ENCODE measurements around the gene PGGT1B.
A peak's percentile ranks its signal among the peaks of the same experiment; 100 is the strongest.

The PGGT1B gene

GRCh38 chr5:115297031-115297430, 34.4 kb upstream of the PGGT1B start:
- TF ChIP-seq MAX (IDR thresholded peaks at IDR 0.05) (no peak), REST (IDR thresholded peaks at IDR 0.05; ENCODE audit: low read depth) (no peak), ZBTB7A (IDR thresholded peaks at IDR 0.05; ENCODE audit: low read depth) (no peak), CEBPB (IDR thresholded peaks at IDR 0.05) (no peak), FOXM1 (IDR thresholded peaks at IDR 0.05; ENCODE audit: borderline replicate concordance, low read depth) (no peak), TEAD4 (IDR thresholded peaks at IDR 0.05) (no peak), USF1 (IDR thresholded peaks at IDR 0.05) (no peak), EGR1 (IDR thresholded peaks at IDR 0.05) (no peak), YY1 (IDR thresholded peaks at IDR 0.05; ENCODE audit: low read depth) (no peak), CREB1 (IDR thresholded peaks at IDR 0.05; ENCODE audit: low read depth) (no peak), TCF12 (IDR thresholded peaks at IDR 0.05; ENCODE audit: low read depth) (no peak), EP300 (IDR thresholded peaks at IDR 0.05; ENCODE audit: borderline replicate concordance) (no peak), TAF1 (IDR thresholded peaks at IDR 0.05; ENCODE audit: low read depth) (no peak), NFIC (IDR thresholded peaks at IDR 0.05) (no peak), RAD21 (IDR thresholded peaks at IDR 0.05; ENCODE audit: low read depth) (no peak)

- TF ChIP-seq ZBTB7A (IDR thresholded peaks at IDR 0.05; ENCODE audit: low read depth) = no peak
- no peak for TF ChIP-seq CREB1 (IDR thresholded peaks at IDR 0.05; ENCODE audit: low read depth)
- TF ChIP-seq EP300 (IDR thresholded peaks at IDR 0.05; ENCODE audit: borderline replicate concordance) = 0 out of 2 replicates have a peak, but pooled peaks have one; percentile 17
- no peak for TF ChIP-seq EGR1 (IDR thresholded peaks at IDR 0.05)
- TF ChIP-seq MAX (IDR thresholded peaks at IDR 0.05) = peak; percentile 88
- TF ChIP-seq YY1 (IDR thresholded peaks at IDR 0.05; ENCODE audit: low read depth) = peak; percentile 86
- no peak for TF ChIP-seq TCF12 (IDR thresholded peaks at IDR 0.05; ENCODE audit: low read depth)
- no peak for TF ChIP-seq NFIC (IDR thresholded peaks at IDR 0.05)
- TF ChIP-seq CEBPB (IDR thresholded peaks at IDR 0.05) = no peak
- TF ChIP-seq TAF1 (IDR thresholded peaks at IDR 0.05; ENCODE audit: low read depth) = peak; percentile 73
- TF ChIP-seq RAD21 (IDR thresholded peaks at IDR 0.05; ENCODE audit: low read depth) = no peak
- no peak for TF ChIP-seq TEAD4 (IDR thresholded peaks at IDR 0.05)
- no peak for TF ChIP-seq REST (IDR thresholded peaks at IDR 0.05; ENCODE audit: low read depth)
- TF ChIP-seq FOXM1 (IDR thresholded peaks at IDR 0.05; ENCODE audit: borderline replicate concordance, low read depth) = no peak
- TF ChIP-seq USF1 (IDR thresholded peaks at IDR 0.05) = no peak
Measured at GRCh38 chr5:115296124-115297022, 33.7 kb upstream of the PGGT1B start, which contains the start of gene CCDC112. Gene CCDC112, minus strand, starts transcription at chr5:115296654. Its CDS starts 111 bp downstream, at chr5:115296543.

GRCh38 chr5:115295777-115296123, 33.1 kb upstream of the PGGT1B start:
- no peak for TF ChIP-seq USF1 (IDR thresholded peaks at IDR 0.05)
- TF ChIP-seq NFIC (IDR thresholded peaks at IDR 0.05) = no peak
- TF ChIP-seq EGR1 (IDR thresholded peaks at IDR 0.05) = no peak
- TF ChIP-seq RAD21 (IDR thresholded peaks at IDR 0.05; ENCODE audit: low read depth) = no peak
- no peak for TF ChIP-seq YY1 (IDR thresholded peaks at IDR 0.05; ENCODE audit: low read depth)
- no peak for TF ChIP-seq FOXM1 (IDR thresholded peaks at IDR 0.05; ENCODE audit: borderline replicate concordance, low read depth)
- no peak for TF ChIP-seq EP300 (IDR thresholded peaks at IDR 0.05; ENCODE audit: borderline replicate concordance)
- no peak for TF ChIP-seq CREB1 (IDR thresholded peaks at IDR 0.05; ENCODE audit: low read depth)
- TF ChIP-seq MAX (IDR thresholded peaks at IDR 0.05) = no peak
- no peak for TF ChIP-seq TAF1 (IDR thresholded peaks at IDR 0.05; ENCODE audit: low read depth)

GRCh38 chr5:115291397-115291796, 28.7 kb upstream of the PGGT1B start:
- TF ChIP-seq CREB1 (IDR thresholded peaks at IDR 0.05; ENCODE audit: low read depth) = no peak
- no peak for TF ChIP-seq EGR1 (IDR thresholded peaks at IDR 0.05)
- TF ChIP-seq MAX (IDR thresholded peaks at IDR 0.05) = no peak
- TF ChIP-seq CEBPB (IDR thresholded peaks at IDR 0.05) = no peak
- no peak for TF ChIP-seq TAF1 (IDR thresholded peaks at IDR 0.05; ENCODE audit: low read depth)
- TF ChIP-seq TCF12 (IDR thresholded peaks at IDR 0.05; ENCODE audit: low read depth) = no peak
- TF ChIP-seq TEAD4 (IDR thresholded peaks at IDR 0.05) = no peak
- no peak for TF ChIP-seq RAD21 (IDR thresholded peaks at IDR 0.05; ENCODE audit: low read depth)
- TF ChIP-seq FOXM1 (IDR thresholded peaks at IDR 0.05; ENCODE audit: borderline replicate concordance, low read depth) = no peak
- TF ChIP-seq REST (IDR thresholded peaks at IDR 0.05; ENCODE audit: low read depth) = no peak
- no peak for TF ChIP-seq ZBTB7A (IDR thresholded peaks at IDR 0.05; ENCODE audit: low read depth)
- TF ChIP-seq YY1 (IDR thresholded peaks at IDR 0.05; ENCODE audit: low read depth) = no peak
- no peak for TF ChIP-seq USF1 (IDR thresholded peaks at IDR 0.05)
- no peak for TF ChIP-seq EP300 (IDR thresholded peaks at IDR 0.05; ENCODE audit: borderline replicate concordance)

Measured in Ishikawa (cell line).